Fibroblast of skin of right quadriceps (primary cell): Measurements from ENCODE around the gene STK24.

Experiments
- DNase-seq: peaks from one replicate; pipeline ENCODE4 v3.0.0-alpha.2; 2013

Gene STK24

DNA sequence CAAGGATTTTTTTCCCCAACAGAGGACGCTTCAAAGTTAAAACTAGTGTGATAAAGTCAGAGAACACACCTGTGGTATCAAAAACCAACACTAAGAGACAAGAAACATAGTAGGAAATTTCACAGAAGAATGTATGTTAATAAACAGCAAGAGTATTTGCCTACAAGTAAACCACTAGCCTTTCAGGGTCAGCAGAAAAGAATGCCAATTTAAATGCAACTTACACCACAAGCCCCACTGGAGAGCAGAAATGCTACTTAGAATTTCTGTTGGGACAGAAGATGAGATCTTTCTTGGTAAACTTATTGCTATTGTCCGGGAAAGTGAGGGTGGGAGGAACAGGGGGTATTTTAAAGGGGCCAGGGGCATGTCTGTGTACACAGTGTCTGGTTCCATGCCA is 68.6 kb downstream of the STK24 start:
- peak; percentile 74 for DNase-seq

DNA sequence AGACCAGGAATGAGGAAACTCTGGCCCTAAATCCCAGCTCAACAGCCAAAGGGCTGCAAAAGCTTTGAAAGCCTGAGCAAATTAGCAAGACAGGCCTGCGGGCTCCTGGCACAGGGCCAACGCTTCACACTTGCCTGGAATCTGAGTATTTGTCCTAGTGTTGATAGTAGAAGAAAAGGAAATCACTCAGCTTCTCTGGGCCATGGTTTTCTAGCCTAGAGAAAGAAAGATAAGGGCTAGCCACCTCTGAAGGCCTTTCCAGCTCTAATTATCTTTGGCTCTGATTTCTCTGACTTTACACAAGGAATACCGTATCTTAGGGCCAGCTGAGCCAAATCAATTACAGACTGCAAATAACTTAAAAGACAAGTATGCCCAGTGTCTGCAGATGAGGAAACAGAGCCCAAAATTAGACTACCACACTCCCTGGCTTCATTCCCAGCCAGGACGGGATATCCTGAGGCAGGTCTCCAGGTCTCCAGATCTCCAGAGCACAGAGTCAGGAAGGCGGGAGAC is 69.6 kb downstream of the STK24 start:
- DNase-seq: peak; percentile 55

DNA sequence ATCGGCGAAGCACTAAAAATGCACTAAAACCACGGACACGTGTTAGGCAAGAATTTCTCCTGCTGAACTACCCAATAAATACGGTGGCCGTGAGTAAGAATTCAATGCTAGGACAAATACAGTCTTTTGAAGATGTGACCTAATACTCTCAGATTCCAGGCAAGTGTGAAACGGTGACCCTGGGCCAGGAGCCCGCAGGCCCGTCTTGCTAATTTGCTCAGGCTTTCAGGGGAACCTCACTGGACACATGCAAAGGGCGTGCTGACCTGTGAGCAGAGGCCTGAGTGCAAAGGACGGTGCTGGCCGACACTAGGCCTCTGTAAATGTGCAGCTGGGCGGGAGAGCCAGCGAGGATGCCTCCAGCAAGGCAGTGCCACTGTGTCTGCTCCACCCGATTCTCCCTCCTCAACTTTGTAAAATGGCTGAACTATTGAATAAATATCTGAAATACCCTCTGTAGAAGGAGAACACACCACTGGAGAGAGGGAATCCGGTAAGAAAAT is 70.1 kb downstream of the STK24 start:
- no peak for DNase-seq

DNA sequence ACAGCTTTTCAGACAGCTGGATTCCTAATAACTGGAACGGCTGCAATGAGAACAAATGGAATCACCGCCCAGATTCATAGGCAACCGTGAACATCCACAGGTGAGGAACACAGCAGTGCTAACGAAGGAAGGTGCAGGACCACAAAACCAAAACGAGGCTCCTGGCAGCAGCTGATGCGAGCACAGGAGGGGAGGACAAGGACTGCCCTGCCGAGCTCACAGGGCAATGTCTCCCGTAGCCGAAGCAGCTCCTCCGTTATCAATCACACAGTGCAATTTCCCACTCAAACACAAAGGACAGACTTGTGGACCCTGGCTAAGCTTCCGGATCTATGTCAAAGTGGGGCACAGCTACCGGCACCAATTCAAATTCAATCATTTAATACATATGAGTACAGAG is 70.6 kb downstream of the STK24 start:
- DNase-seq: no peak

DNA sequence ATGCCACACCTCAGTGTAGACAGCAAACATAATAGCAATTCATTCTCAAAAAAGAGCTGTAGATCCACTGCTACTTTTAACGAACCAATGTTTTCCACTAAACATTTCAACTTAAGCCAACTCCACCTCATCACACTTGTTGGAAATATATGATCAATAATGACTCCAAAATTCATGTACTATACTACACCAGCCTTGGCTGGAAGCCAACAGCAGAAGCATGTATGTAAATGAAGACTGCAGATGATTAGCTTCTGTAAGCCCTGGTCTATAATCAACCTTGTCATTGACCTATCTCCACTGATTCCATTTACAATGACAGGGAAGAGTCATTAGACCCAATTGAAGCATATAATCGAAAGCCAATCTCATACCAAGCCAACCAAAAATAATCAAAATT is 71.7 kb downstream of the STK24 start:
- no peak for DNase-seq

DNA sequence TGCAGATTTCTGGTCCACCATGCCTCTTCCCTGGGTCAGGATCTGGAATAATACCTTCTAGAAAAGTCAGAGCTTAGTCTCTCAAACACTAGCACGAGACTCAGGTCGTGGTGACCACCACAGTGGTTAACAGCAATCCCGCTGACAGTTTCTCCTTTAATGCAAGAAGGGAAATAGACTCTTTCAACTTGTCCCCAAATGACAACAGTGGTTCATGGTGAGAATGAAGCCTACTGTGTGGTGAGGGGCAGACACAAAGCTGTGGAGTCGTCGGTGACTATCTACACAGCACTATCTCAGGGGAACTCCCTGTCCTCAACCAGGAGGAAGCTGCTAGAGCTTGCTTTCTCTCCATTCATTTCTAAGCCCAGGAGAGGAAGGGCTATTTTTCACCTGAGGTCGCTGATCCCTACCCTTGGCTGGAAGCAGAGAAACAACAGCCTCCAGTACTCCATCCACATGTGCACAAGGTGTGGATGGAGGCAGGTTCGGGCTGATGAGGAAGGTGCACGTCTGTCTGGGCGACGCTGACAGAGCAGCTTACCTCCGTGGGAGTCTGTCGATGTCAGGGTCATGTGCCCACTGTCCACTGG is 72.4 kb downstream of the STK24 start:
- DNase-seq: no peak

DNA sequence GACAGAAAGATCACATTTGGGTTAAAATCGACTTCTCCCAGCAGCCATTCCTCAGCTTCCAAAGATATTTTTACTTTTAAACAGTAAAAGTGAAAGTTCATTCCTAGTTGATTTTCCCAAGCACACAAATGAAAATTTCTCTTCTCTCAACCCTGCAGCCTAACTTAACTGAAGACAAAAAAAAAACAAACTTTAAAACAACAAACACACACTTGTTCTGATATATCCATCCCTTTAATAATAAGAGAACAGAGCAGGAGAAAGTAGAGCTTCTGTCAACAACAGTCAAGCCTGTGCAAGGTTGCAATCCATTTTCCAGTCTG is 72.9 kb downstream of the STK24 start:
- no peak for DNase-seq

DNA sequence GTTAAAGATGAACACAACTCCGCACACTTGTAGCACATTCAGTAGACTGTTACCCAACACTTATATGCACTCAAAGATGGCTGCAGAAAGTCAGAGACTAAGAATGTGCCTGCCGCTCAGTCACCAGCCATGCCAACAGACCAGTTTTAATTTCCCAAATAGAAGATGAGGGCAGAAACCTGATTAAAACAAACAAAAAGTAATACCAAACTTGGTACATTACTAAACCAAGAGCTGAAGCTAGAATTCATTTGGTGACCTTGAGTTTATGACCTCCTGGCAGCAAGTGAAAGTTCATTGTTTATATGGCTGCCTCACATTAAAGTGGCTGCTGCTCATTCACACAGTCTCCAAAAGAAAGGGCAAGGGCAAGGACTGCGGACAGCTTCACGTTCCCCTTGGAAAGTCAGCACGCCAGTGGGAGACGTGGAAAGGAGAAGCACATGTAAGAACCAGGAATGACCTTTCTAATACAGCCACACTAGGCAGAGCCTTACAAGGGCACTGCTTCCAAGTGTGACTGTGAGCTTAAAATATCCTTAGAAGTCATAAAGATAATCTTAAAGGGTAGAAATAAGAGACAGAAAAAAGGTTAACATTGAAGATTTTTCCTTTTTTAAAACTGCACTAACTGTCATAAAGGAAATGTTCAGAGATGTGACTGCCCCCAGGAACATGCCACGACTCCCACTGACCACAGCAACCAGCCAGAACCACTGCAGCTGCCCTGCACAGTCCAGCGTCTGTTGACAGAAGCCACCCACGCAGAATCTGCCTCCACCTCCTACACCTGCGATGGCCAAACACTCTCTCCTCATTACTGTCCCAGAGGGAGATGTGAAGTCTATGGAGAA is 73.5 kb downstream of the STK24 start:
- DNase-seq: no peak

DNA sequence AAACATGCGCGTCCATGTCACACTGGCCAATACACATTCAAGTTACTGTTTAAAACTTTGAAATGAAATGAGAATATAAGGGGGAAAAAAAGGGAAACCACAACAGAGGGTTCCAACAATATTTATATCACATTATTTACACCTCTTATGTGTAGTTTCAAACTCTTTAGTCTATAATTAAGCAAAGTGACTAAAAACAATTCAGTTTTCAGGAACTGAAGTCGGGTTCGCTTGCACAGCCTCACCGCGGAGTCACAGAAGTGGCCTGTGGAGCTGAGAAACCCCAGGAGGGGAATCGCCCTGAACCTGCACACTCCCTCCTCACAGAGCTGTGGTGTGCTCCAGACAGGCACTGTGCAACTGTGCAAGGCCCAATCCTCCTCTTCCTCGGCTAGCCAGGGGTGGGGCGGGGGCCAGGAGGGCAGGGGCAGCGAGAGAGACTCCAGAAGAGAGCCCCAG is 75.9 kb downstream of the STK24 start:
- DNase-seq: no peak

DNA sequence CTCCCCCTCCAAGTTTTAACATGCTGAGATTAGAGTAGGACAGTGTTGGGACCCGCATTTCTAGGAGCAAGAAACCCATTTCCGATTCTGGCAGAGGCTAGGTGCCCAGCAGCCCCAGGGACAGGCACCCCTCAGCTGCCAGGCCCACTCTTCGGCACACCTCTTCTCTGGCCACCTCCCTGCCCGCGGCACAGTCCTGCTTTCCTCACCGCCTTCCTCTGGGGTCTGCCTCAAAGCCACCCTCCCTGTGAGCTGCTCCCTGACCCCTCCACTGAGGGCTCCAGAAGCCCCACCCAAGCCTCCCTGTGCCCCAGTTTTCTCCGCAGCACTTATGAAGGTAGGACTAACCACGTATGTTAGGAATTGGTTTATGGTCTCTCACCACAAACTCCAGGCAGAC is 79.9 kb downstream of the STK24 start:
- no peak for DNase-seq

DNA sequence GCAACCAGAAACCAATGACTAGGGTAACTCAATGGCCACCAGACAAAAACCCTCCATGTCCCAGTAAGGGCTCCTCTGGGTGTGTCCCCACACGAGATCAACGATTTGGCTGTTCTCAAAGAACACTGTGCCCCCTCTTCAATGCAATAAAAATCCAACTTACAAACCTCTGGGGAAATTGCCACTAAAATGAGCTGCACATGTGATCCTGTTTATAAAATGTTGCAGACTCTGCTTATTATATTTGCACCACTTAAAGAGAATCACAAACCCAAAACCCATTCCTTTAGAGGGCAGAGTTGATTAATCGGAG is 80.5 kb downstream of the STK24 start:
- no peak for DNase-seq

DNA sequence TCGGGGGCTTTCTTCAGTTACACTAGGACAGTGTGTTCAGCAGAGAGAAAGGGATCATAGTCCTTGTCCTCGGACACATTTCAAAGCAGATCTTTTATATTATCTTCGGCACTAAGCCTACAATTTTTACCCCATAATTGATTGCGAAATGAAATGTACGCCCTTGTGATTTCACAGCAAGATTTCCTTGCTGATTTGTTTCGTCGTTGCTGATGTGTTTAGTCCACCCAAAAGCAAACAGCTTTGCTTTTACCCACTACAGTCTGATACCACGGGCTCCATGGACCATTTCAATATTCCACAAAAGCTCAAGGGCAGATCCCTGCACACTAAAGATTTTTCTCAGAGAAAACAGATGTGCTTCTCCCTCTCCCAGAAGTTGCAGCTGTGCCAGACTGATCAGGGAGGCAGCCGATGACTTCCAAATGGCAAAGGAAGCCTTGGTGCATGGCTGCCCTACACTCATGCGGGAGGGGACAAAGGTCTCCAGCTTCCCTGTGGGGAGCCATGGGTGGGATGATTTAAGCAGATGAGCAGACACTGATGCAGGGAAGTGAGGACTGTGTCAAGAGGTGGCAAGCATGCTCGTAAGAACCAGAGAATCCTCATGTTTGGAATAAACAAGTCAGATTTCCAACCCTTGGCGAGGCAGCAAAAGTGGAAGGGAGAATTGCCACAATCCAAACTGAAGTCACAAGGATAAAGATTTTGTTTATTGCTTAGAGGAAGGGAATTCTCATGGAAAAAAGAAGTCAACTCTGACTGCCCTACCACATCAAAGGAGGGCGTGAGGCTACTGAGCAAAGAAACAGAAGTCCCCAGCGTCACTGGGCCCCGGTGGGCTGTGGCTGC is 81.1 kb downstream of the STK24 start:
- no peak for DNase-seq

DNA sequence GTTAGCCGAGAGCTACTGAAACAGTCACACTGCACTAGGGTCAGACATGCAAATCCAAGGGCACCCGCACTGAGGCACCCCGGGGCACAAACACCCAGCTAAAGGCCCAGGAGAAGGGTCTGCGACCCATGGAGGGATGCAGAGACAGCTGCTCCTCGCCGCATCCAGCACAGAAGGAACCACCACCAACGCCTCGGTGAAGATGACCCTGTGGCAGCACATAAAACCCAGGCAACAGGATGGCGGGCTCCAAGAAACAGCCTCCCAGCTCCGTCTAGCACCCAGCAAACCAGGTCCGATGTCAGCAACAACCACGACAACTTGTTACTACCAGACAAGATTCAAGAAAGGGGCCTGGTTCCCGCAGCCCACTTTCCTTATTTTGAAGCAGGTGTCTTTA is 82.1 kb downstream of the STK24 start:
- DNase-seq: no peak

DNA sequence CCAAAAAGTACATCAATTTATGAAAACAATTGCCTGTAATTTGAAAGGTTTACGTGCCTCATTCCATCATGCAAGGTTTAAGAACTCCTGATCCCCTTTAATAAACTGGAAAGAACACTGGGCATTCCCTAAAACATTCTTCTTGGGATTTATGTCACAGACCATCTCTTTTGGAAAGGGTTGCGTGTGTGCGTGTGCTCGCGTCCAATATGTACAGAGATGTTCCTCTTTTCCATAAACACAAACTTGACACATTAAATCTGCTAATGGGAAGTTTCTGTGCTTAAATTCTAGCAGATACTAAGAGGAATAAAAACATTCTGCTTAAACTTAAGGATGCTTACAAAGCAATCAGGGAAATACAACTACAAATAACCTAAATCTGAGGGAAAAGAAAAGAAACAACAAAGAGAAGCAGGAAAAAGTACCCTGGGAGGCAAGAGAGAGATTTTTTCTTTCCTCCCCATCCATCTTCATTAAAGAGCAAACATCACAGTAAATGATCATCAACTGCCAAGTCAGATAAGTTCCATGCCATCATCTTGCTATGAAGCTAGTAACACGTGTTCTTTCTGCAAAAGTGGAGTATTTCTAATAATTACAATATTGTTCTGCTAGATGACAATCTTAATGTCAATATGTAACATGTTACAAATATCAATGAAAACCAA is 83.7 kb downstream of the STK24 start:
- no peak for DNase-seq

DNA sequence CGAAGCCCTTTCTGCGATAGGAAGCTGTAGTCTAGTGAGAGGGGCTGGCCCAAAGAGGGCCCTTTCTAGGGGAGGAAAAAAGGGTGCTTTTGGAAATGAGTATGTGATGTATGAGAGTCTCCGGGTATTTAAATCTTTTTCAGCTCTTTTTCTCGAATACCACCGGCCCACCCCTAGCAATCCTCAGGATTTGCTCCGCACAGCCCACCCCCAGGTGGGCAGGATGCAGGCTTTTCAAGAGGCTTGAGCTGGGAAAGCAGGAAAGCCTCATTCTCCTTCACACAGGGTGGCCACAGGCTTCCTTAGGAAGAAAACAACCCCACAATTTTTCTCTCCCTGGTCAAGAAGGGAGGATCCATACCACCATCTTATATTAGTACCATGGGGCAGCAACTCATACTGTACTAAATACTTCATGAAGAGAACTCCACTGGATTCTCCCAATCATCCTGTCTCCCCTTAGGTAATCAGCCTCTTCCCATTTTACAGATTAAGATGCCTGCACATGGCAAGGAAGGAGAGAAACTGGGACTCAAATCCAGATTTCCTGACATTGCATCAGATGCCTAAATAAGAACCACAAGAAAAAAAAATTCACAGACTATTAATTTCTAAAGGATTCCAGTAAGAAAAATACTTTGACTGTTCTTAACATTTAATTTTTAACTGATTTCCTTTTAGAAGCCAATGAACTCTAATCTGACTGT is 84.4 kb downstream of the STK24 start:
- peak; percentile 60 for DNase-seq

DNA sequence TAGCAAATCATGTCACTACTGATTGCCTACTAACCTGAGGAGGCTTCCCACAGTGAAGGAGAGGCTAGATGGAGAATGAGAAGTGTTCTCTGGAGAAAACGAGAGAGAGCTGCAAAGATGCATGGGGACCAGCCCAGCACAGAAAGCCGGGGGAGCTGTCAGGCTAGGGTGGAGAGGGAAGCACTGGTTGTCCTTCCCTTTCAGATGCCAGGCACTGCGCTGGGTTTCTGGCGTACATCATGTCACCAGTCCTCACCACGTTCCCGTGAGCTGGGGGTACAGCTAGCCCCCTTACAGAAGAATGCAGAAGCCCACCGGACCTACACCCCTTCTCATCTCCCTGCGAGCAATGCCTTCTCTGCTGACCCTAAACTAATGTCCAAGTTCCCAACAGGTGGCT is 86.0 kb downstream of the STK24 start:
- no peak for DNase-seq

DNA sequence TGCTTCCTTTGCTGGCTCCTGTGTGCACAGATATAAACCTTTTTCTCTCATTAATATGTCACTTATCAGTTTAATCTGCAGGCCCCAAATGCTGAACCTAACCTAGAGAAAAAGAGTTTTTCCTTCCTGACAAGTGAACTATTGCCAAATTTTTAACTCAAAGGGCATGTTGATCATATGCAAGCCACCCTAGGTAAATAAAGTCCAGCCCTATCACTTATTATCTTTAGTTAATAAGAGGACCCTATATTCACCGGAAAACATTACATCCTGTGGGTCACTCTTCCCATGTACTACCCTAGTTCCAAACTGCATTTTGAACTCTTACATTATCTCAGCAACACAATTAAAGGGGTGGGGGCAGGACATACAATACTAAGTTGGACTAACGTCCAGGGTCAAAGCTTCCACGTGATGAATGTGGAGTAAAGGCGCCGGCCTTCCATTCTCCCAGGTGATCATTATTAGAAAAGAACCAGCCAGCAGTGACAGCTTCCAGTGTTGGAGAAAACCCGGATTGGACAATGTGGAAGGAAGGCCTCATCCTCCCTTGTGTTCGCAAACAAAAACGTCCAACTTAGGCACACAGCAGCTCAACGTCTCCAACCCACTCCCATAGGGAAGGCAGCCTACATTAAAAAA is 86.6 kb downstream of the STK24 start:
- DNase-seq: no peak

DNA sequence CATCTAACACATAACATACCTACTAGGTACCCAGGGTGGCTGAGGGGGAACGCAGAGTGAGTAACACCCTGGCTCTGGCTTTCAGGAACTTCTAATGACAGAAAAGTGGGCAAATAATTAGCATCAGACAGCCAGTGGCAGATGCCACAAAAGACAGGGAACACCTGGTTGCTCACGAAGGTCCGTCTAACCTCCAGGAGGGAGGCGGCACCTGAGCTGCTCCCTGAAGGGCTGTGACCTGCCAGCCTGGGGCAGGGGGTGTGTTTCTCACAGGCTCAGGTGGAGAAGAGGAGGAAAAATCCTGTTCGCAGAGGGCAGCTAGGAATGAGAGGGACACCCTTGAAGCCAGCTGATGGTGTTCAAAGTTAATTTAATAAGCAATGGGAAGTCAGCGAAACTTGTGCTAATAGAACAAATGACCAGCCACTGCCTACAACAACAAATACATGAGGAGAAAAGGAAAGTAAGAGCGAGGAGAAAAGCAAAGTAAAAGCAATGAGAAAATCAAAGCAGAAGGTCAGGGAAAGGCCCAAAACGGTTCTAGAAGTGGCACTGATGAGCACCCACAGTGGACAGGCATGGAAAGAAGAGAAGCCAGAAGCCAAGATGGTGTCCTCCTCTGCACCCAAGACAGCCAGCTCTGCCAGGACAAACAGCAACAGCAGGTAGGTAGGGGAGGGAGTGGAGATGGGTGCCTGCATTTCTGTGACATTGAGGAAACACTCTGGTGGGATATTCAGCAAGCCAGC is 87.3 kb downstream of the STK24 start:
- DNase-seq: no peak

DNA sequence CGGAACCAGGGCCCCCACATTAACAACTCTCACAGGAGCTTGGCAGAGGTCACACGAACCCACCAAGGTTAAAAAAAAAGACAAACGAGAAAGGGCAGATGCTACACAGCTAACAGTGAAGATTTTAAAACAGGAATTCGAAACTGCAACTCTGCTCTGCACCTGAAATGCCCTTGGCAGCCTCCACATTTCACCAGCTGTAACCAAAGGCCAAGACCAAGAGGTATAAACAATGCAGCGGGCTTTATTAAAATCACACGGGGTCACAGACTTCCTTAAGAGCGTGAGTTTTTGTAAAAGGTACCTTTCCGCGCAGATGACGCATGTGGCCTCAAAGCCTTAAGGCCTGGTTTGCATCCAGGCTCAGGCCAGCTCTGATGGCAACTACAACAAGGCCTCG is 88.2 kb downstream of the STK24 start:
- DNase-seq: no peak

DNA sequence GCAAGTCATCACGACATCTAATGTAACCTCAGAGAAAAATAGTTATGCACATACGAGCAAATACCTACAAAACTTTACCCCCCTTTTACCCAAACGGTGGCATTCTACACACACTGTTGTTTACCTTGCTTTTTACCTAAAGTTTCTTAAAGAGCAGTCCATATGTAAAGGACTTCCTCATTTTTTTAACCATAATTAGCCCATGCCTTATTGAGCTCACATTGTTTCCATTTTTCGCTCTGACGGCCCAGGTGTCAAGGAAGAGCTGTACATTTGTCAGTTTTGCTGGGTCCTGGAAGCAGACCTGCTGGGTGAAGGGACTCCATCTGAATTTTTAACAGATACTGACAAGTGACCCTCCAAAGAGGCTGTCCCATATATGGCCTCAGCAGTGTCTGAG is 89.4 kb downstream of the STK24 start:
- DNase-seq: no peak

DNA sequence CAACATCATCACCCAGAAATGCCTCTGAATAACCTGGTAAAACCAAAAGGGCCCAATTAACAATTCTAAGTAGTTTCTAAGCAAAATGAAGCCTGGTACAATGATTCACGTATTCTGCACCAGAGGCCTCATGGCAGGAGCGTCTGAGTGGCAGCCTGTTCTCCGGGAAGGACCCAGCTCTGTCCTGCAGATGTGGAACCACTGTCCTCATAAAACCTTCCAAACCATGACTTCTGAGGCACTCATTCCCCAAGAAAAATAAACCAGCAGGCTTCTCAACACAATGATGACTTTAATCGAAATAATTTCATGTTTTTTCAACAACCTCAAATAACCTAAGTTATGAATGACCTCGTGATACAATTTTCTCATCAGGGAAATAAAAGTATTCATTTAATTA is 89.9 kb downstream of the STK24 start:
- no peak for DNase-seq
